ENCODE results near the gene DHRS2. TPM values are rescaled to one million over a fixed set of nuclear protein-coding genes. Genes with fewer than 3 reads are reported as not detected.

The DHRS2 gene
- total RNA-seq, 2 experiments from 2014 or later: not detected

GRCh38 chr14:23612802-23613201 is 23.4 kb upstream of the DHRS2 start:
- TF ChIP-seq CTCF (conservative IDR thresholded peaks at IDR 0.05; ENCODE audit: low read length) (no peak), EZH2phosphoT487 (IDR thresholded peaks at IDR 0.05; ENCODE audit: borderline replicate concordance, low read depth, low read length) (no peak)
- no peaks in the 10 kb centered on the region for H3K79me2 ChIP-seq (ENCODE audit: insufficient read depth, low read depth, low read length)
- H3K27ac ChIP-seq (ENCODE audit: low read depth, low read length, poor library complexity, severe bottlenecking): no peak overlapping the region
- DNase-seq (ENCODE audit: low spot score): no peak
- BruUV-seq (replicated peaks): no TSS peak
- no peak overlapping the region for H3K4me2 ChIP-seq (ENCODE audit: low read length)
- no peaks in the 10 kb centered on the region for H3K9me3 ChIP-seq (ENCODE audit: low read length)
- no peaks in the 10 kb centered on the region for H4K20me1 ChIP-seq (ENCODE audit: insufficient read depth, low read length)
- H3K36me3 ChIP-seq (ENCODE audit: insufficient read depth, low read length): no peaks in the 10 kb centered on the region
- H3K4me1 ChIP-seq (ENCODE audit: insufficient read depth, low read length, poor library complexity, severe bottlenecking): no peaks in the 10 kb centered on the region
- H3K9me2 ChIP-seq (ENCODE audit: insufficient read depth, low read length): no peaks in the 10 kb centered on the region
- intact Hi-C loops (cut with micrococcal nuclease; ENCODE audit: unreplicated experiment): no loop called here
- H3K4me3 ChIP-seq (ENCODE audit: low read depth, low read length, poor library complexity, severe bottlenecking): no peak overlapping the region
- ChIA-PET CTCF (ENCODE audit: unreplicated experiment) (interaction anchor here (0.6 to 1.6 kb wide), 2 partner anchors 19 to 357 kb away, joined by 5 to 6 read pairs; no protein-coding TSS in a partner anchor), POLR2A (interaction anchor here (1.5 kb wide), 1 partner anchor 20 kb away, joined by 3 read pairs; no protein-coding TSS in a partner anchor)
- H2AFZ ChIP-seq (ENCODE audit: low read length): no peak overlapping the region

- no peaks in the 10 kb centered on the region for H3K9me2 ChIP-seq (ENCODE audit: insufficient read depth, low read length)
- DNase-seq (ENCODE audit: low spot score): no peak
- no peaks in the 10 kb centered on the region for H3K9me3 ChIP-seq (ENCODE audit: low read length)
- TF ChIP-seq CTCF (conservative IDR thresholded peaks at IDR 0.05; ENCODE audit: low read length) (no peak), EZH2phosphoT487 (IDR thresholded peaks at IDR 0.05; ENCODE audit: borderline replicate concordance, low read depth, low read length) (no peak)
- no peak overlapping the region for H3K4me2 ChIP-seq (ENCODE audit: low read length)
- H2AFZ ChIP-seq (ENCODE audit: low read length): no peak overlapping the region
- H3K27ac ChIP-seq (ENCODE audit: low read depth, low read length, poor library complexity, severe bottlenecking): no peak overlapping the region
- BruUV-seq (replicated peaks): no TSS peak
- intact Hi-C loops (cut with micrococcal nuclease; ENCODE audit: unreplicated experiment): no loop called here
- no peaks in the 10 kb centered on the region for H4K20me1 ChIP-seq (ENCODE audit: insufficient read depth, low read length)
- H3K79me2 ChIP-seq (ENCODE audit: insufficient read depth, low read depth, low read length): no peaks in the 10 kb centered on the region
- no peaks in the 10 kb centered on the region for H3K36me3 ChIP-seq (ENCODE audit: insufficient read depth, low read length)
- ChIA-PET POLR2A (interaction anchor here (1.5 kb wide), 1 partner anchor 20 kb away, joined by 3 read pairs; no protein-coding TSS in a partner anchor), CTCF (ENCODE audit: unreplicated experiment) (no interaction called here)
- H3K4me1 ChIP-seq (ENCODE audit: insufficient read depth, low read length, poor library complexity, severe bottlenecking): no peaks in the 10 kb centered on the region
- no peak overlapping the region for H3K4me3 ChIP-seq (ENCODE audit: low read depth, low read length, poor library complexity, severe bottlenecking)
Observed at GRCh38 chr14:23613242-23614070, 22.7 kb upstream of the DHRS2 start.

GRCh38 chr14:23614395-23614828 is 21.8 kb upstream of the DHRS2 start:
- no peak for TF ChIP-seq CTCF (conservative IDR thresholded peaks at IDR 0.05; ENCODE audit: low read length)
- no peak for TF ChIP-seq EZH2phosphoT487 (IDR thresholded peaks at IDR 0.05; ENCODE audit: borderline replicate concordance, low read depth, low read length)
- H3K9me3 ChIP-seq (ENCODE audit: low read length): no peaks in the 10 kb centered on the region
- no peaks in the 10 kb centered on the region for H3K79me2 ChIP-seq (ENCODE audit: insufficient read depth, low read depth, low read length)
- POLR2A ChIA-PET: no interaction called here
- no peaks in the 10 kb centered on the region for H3K4me1 ChIP-seq (ENCODE audit: insufficient read depth, low read length, poor library complexity, severe bottlenecking)
- H4K20me1 ChIP-seq (ENCODE audit: insufficient read depth, low read length): no peaks in the 10 kb centered on the region
- no peak overlapping the region for H3K4me3 ChIP-seq (ENCODE audit: low read depth, low read length, poor library complexity, severe bottlenecking)
- H2AFZ ChIP-seq (ENCODE audit: low read length): no peak overlapping the region
- no peaks in the 10 kb centered on the region for H3K36me3 ChIP-seq (ENCODE audit: insufficient read depth, low read length)
- H3K9me2 ChIP-seq (ENCODE audit: insufficient read depth, low read length): no peaks in the 10 kb centered on the region
- no TSS peak for BruUV-seq (replicated peaks)
- CTCF ChIA-PET (ENCODE audit: unreplicated experiment): no interaction called here
- DNase-seq (ENCODE audit: low spot score): no peak
- H3K27ac ChIP-seq (ENCODE audit: low read depth, low read length, poor library complexity, severe bottlenecking): no peak overlapping the region
- no peak overlapping the region for H3K4me2 ChIP-seq (ENCODE audit: low read length)
- intact Hi-C loops (cut with micrococcal nuclease; ENCODE audit: unreplicated experiment): no loop called here

Measured in OCI-LY7 (cell line).